Neural cell (in vitro differentiated cells): ENCODE measurements around the gene ZNF24. TPM values are rescaled to one million over a fixed set of nuclear protein-coding genes. Genes with fewer than 3 reads are reported as not detected.

Experiments used
- H2AFZ ChIP-seq: fragments of 200-600, 300-800 bp; sonication (generic), shearing (Covaris generic); 2 replicates; pipeline ENCODE4 v1.6.0; 2014; ENCODE audit warnings: low read depth, mild to moderate bottlenecking, antibody characterized with exemption, low read length, moderate library complexity
- H3F3A ChIP-seq: fragments of 200-600 bp; shearing (Covaris generic); 2 replicates; pipeline ENCODE4 v1.6.1; 2016; ENCODE audit warnings: mild to moderate bottlenecking, moderate library complexity, mixed read lengths, antibody characterized with exemption, low read length; ENCODE audit not compliant: insufficient read depth, poor library complexity, severe bottlenecking
- H3K27ac ChIP-seq: fragments of 200-600, 300-800 bp; sonication (generic), shearing (Covaris generic); 2 replicates; pipeline ENCODE4 v1.5.1; 2014; ENCODE audit warnings: mild to moderate bottlenecking, low read length, moderate library complexity
- H3K27me3 ChIP-seq: fragments of 300-800, 200-600 bp; sonication (generic), shearing (Covaris generic); 2 replicates; pipeline ENCODE4 v1.6.0; 2014; ENCODE audit warnings: mild to moderate bottlenecking, low read depth, low read length, moderate library complexity; ENCODE audit not compliant: insufficient read depth
- H3K36me3 ChIP-seq: fragments of 300-800, 200-600 bp; sonication (generic), shearing (Covaris generic); 2 replicates; pipeline ENCODE4 v1.5.1; 2014; ENCODE audit warnings: mild to moderate bottlenecking, antibody characterized with exemption, low read length, moderate library complexity; ENCODE audit not compliant: insufficient read depth
- H3K4me2 ChIP-seq: fragments of 300-800, 200-600 bp; sonication (generic), shearing (Covaris generic); 2 replicates; pipeline ENCODE4 v1.6.0; 2014; ENCODE audit warnings: mild to moderate bottlenecking, low read length
- H3K4me3 ChIP-seq: fragments of 300-800, 200-600 bp; sonication (generic), shearing (Covaris generic); 2 replicates; pipeline ENCODE4 v1.5.1; 2014; ENCODE audit warnings: mild to moderate bottlenecking, low read length, moderate library complexity
- H3K79me2 ChIP-seq: fragments of 200-600 bp; shearing (Covaris generic); replicated peaks from 2 replicates; pipeline ENCODE4 v1.6.0; 2014; ENCODE audit warnings: mild to moderate bottlenecking, low read length, moderate library complexity; ENCODE audit not compliant: insufficient read depth
- H3K9ac ChIP-seq: fragments of 300-800, 200-600 bp; sonication (generic), shearing (Covaris generic); 2 replicates; pipeline ENCODE4 v1.6.1; 2016; ENCODE audit warnings: mild to moderate bottlenecking, low read length, mixed read lengths
- H3K9me2 ChIP-seq: fragments of 200-600 bp; shearing (Covaris generic); 2 replicates; pipeline ENCODE4 v1.6.1; 2016; ENCODE audit warnings: mild to moderate bottlenecking, low read length, mixed read lengths; ENCODE audit not compliant: insufficient read depth
- H3K9me3 ChIP-seq: fragments of 200-600, 300-800 bp; sonication (generic), shearing (Covaris generic); 2 replicates; pipeline ENCODE4 v1.6.1; 2016; ENCODE audit warnings: mild to moderate bottlenecking, mixed run types, low read length, moderate library complexity, mixed read lengths
- H4K20me1 ChIP-seq: fragments of 200-600 bp; shearing (Covaris generic); 2 replicates; pipeline ENCODE4 v1.6.1; 2016; ENCODE audit warnings: mild to moderate bottlenecking, mixed run types; ENCODE audit not compliant: insufficient read depth
- CTCF ChIP-seq: fragments of 450-650 bp; IDR thresholded peaks from 2 replicates; pipeline ENCODE4 v1.5.1; 2014; ENCODE audit warnings: antibody characterized with exemption, mild to moderate bottlenecking, moderate library complexity; ENCODE audit not compliant: poor library complexity, severe bottlenecking
- EP300 ChIP-seq: fragments of 450-650 bp; conservative IDR thresholded peaks from 2 replicates; pipeline ENCODE4 v1.6.1; 2014; ENCODE audit warnings: antibody characterized with exemption, mild to moderate bottlenecking, moderate library complexity; ENCODE audit not compliant: poor library complexity, severe bottlenecking
- EZH2 ChIP-seq: fragments of 200-600, 300-800 bp; shearing (Covaris generic), sonication (generic); IDR thresholded peaks from 2 replicates; pipeline ENCODE4 v1.6.1; 2014; ENCODE audit warnings: antibody characterized with exemption, low read length, borderline replicate concordance, mild to moderate bottlenecking; ENCODE audit not compliant: insufficient read depth, poor library complexity, severe bottlenecking
- MXI1 ChIP-seq: fragments of 450-650 bp; conservative IDR thresholded peaks from 2 replicates; pipeline ENCODE4 v1.6.1; 2014; ENCODE audit warnings: antibody characterized with exemption, mild to moderate bottlenecking; ENCODE audit not compliant: poor library complexity, severe bottlenecking
- POLR2AphosphoS5 ChIP-seq: IDR thresholded peaks from 2 replicates; pipeline ENCODE4 v1.6.1; 2012
- RAD21 ChIP-seq: fragments of 450-650 bp; conservative IDR thresholded peaks from 2 replicates; pipeline ENCODE4 v1.6.1; 2014; ENCODE audit warnings: antibody characterized with exemption, mild to moderate bottlenecking, moderate library complexity
- REST ChIP-seq: IDR thresholded peaks from 2 replicates; pipeline ENCODE4 v1.6.1; 2012; ENCODE audit warnings: borderline replicate concordance
- SMC3 ChIP-seq: fragments of 450-650 bp; conservative IDR thresholded peaks from 2 replicates; pipeline ENCODE4 v1.6.1; 2014; ENCODE audit warnings: antibody characterized with exemption, mild to moderate bottlenecking, moderate library complexity; ENCODE audit not compliant: poor library complexity
- TAF1 ChIP-seq: IDR thresholded peaks from 2 replicates; pipeline ENCODE4 v1.6.1; 2012; ENCODE audit warnings: low read depth
- polyA plus RNA-seq: library from polyadenylated mRNA; depleted of rRNA; stranded (reverse); fragments of >200 nt; gene quantifications from 2 replicates; pipeline ENCODE4 v1.2.3, GENCODE V29; 2014

ZNF24 gene
- polyA plus RNA-seq, 1 donor from 2014 or later = 46.3 TPM

- Histone ChIP-seq H3K4me2 (no peak overlapping the region), H3K36me3 (no peaks in the 10 kb centered on the region), H3K27me3 (peaks cover 6% of the 10 kb centered on the region), H3K9me2 (no peaks in the 10 kb centered on the region), H3F3A (no peaks in the 10 kb centered on the region), H3K79me2 (no peaks in the 10 kb centered on the region), H3K9me3 (no peaks in the 10 kb centered on the region), H3K9ac (no peak overlapping the region), H3K27ac (no peak overlapping the region), H4K20me1 (no peaks in the 10 kb centered on the region), H2AFZ (no peak overlapping the region), H3K4me3 (no peak overlapping the region)
- no peak for TF ChIP-seq POLR2AphosphoS5
- TF ChIP-seq RAD21 = no peak
- TF ChIP-seq TAF1 = no peak
- TF ChIP-seq EZH2 = no peak
- no peak for TF ChIP-seq SMC3
- no peak for TF ChIP-seq REST
- no peak for TF ChIP-seq MXI1
- no peak for TF ChIP-seq CTCF
- no peak for TF ChIP-seq EP300
Observed at GRCh38 chr18:35379421-35379820, 35.2 kb upstream of the ZNF24 start.

- H3K79me2 ChIP-seq = no peaks in the 10 kb centered on the region
Observed at GRCh38 chr18:35378574-35378896, 34.3 kb upstream of the ZNF24 start.

More at GRCh38 chr18:35378574-35378896, 34.3 kb upstream of the ZNF24 start:
- Histone ChIP-seq H2AFZ (no peak overlapping the region), H4K20me1 (no peaks in the 10 kb centered on the region), H3K27me3 (peaks cover 6% of the 10 kb centered on the region), H3K27ac (no peak overlapping the region), H3K9me2 (no peaks in the 10 kb centered on the region), H3K9me3 (no peaks in the 10 kb centered on the region), H3K4me3 (no peak overlapping the region), H3F3A (no peaks in the 10 kb centered on the region), H3K36me3 (no peaks in the 10 kb centered on the region), H3K9ac (no peak overlapping the region), H3K4me2 (no peak overlapping the region)
- TF ChIP-seq REST (no peak), EP300 (no peak)
